Karpas-422 (cell line): Measurements from ENCODE around the gene RAD9A. TPM values are rescaled to one million over a fixed set of nuclear protein-coding genes. Genes with fewer than 3 reads are reported as not detected.

ENCODE experiments used
- DNase-seq: peaks from one replicate; pipeline ENCODE4 v3.0.0-alpha.2; 2015
- H2AFZ ChIP-seq: fragments of 200-600 bp; sonication (generic); 2 replicates; pipeline ENCODE4 v1.6.1; 2014; ENCODE audit warnings: antibody characterized with exemption, low read length, mixed read lengths
- H3K27ac ChIP-seq: fragments of 200-600 bp; sonication (generic); 2 replicates; pipeline ENCODE4 v1.5.1; 2014; ENCODE audit warnings: mild to moderate bottlenecking, low read length, moderate library complexity
- H3K27me3 ChIP-seq: fragments of 200-600 bp; sonication (generic); 2 replicates; pipeline ENCODE4 v1.6.1; 2014; ENCODE audit warnings: low read length, mixed read lengths
- H3K36me3 ChIP-seq: fragments of 200-600 bp; sonication (generic); 2 replicates; pipeline ENCODE4 v1.6.1; 2014; ENCODE audit warnings: low read length, mixed read lengths; ENCODE audit not compliant: insufficient read depth
- H3K4me1 ChIP-seq: fragments of 200-600 bp; sonication (generic); 2 replicates; pipeline ENCODE4 v1.6.1; 2014; ENCODE audit warnings: mild to moderate bottlenecking, low read length, mixed read lengths
- H3K4me2 ChIP-seq: fragments of 200-600 bp; sonication (generic); 2 replicates; pipeline ENCODE4 v1.6.1; 2014; ENCODE audit warnings: low read length, low read depth, mild to moderate bottlenecking; ENCODE audit not compliant: poor library complexity, severe bottlenecking
- H3K4me3 ChIP-seq: fragments of 200-600 bp; sonication (generic); 2 replicates; pipeline ENCODE4 v1.5.1; 2014; ENCODE audit warnings: mild to moderate bottlenecking, antibody characterized with exemption, low read length, mixed read lengths
- H3K79me2 ChIP-seq: fragments of 200-600 bp; sonication (generic); 2 replicates; pipeline ENCODE4 v1.6.1; 2014; ENCODE audit warnings: mild to moderate bottlenecking, low read length, mixed read lengths
- H3K9ac ChIP-seq: fragments of 200-600 bp; sonication (generic); 2 replicates; pipeline ENCODE4 v1.6.0; 2014; ENCODE audit warnings: low read length
- H3K9me2 ChIP-seq: fragments of 200-600 bp; sonication (generic), shearing (Covaris generic); replicated peaks from 2 replicates; pipeline ENCODE4 v1.6.0; 2014; ENCODE audit warnings: mild to moderate bottlenecking, low read length, moderate library complexity; ENCODE audit not compliant: insufficient read depth
- H3K9me3 ChIP-seq: fragments of 300-700, 200-600 bp; sonication (generic); 2 replicates; pipeline ENCODE4 v1.6.1; 2014; ENCODE audit warnings: low read length, mixed read lengths
- H4K20me1 ChIP-seq: fragments of 200-600 bp; sonication (generic); 2 replicates; pipeline ENCODE4 v1.6.1; 2014; ENCODE audit warnings: mild to moderate bottlenecking, antibody characterized with exemption, low read length, low read depth; ENCODE audit not compliant: insufficient read depth
- small RNA-seq: library from RNA; depleted of rRNA; stranded (forward); fragments of <200 nt; gene quantifications from one replicate; pipeline ENCODE3, GENCODE V24; 2014
- total RNA-seq: library from RNA; depleted of rRNA; stranded (reverse); fragments of >200 nt; shearing (Covaris generic); gene quantifications from 2 replicates; pipeline ENCODE4 v1.2.3, GENCODE V29; 2014; ENCODE audit warnings: low replicate concordance; rRNA removed

Gene RAD9A
- total RNA-seq, 1 experiment from 2014 or later = 14.8 TPM

DNA sequence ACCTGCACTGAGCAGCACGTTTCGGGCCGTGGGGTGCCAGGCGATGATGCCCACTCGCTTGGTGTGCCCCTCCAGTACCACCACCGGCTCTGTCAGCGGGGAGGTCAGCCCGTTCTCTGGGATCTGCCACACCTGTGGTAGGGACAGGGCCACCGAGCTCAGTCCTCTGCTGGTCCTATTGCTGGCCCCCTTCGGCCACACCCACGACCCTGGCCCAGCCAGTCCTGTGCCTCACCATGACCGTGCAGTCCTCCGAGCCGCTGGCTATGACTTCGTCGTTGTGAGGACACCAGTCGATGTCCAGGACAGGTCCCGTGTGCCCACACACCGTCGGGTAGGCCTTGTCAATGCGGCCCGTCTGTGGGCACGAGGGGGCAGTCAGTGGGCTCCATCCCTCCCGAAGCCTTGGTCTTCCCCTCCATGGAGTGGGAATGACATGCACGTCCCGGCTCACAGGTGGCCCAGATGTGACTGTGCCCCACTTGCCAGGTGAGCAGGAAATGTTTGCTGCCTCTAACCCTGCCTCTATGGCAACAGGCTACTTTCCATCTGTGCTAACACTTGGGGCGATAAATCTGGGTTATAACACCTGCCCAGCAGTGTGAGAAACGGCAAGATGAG is 50.1 kb downstream of the RAD9A start:
- peak; percentile 73 for DNase-seq

DNA sequence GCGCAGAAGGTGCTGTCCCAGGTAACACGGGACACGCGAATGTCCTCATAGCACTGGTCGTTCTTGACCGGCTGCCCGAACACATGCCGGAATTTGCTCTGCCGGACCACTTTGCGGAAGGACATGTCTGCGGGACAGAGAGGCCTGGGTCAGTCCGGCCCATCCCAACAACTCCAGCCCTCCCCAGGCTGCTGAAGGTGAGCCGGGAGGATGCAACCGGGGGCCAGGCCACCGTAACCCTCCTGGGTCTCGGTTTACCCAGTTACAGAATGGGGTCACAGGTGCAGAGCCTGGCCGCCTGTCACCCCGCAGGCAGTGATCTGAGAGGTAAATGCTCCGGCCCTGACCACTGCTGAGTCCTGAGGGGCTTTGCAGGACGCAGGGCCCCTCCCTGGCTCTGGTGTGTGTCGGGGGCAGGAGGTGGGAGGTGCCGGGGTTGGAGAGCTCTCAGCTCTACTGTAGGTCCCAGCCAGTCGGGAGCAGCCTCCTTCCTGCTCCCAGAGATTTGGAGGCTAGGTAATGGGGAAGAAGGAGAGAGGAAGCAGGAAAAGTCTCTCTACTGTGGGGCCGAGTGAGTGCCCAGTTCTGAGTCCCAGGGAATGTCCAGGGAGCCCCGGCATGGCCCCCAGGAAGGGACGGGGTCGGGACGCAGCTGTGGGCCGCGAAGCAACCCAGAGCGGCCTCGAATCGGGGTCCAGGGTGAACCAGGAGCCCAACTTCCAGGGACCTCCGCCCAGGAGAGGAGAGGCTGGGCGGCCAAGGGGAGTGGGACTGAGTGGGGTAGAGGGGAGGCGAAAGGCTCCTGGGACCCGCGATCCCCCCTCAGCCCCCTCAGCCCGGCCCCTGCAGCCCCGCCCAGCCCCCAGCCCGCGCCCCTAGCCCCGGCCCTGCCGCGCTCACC is 51.0 kb downstream of the RAD9A start:
- H4K20me1 ChIP-seq = no peaks in the 10 kb centered on the region
- no peaks in the 10 kb centered on the region for H3K27me3 ChIP-seq
- peaks cover 10% of the 10 kb centered on the region; the same call in 1 of the 2 replicates for H3K79me2 ChIP-seq
- peak overlapping the region; percentile 71 for H3K4me3 ChIP-seq
- peak overlapping the region; percentile 75 for H3K9ac ChIP-seq
- no peaks in the 10 kb centered on the region for H3K9me2 ChIP-seq
- peaks cover 60% of the 10 kb centered on the region for H3K4me1 ChIP-seq
- no peaks in the 10 kb centered on the region for H3K36me3 ChIP-seq
- H3K9me3 ChIP-seq = no peaks in the 10 kb centered on the region
- no peak overlapping the region for H2AFZ ChIP-seq
- H3K27ac ChIP-seq = peak overlapping the region; percentile 92
- peak; percentile 64 for DNase-seq
- H3K4me2 ChIP-seq = peak overlapping the region; percentile 96

More for the DNA sequence above, 50.1 kb downstream of the RAD9A start:
- no peak overlapping the region for H2AFZ ChIP-seq
- no peaks in the 10 kb centered on the region for H3K9me3 ChIP-seq
- H3K36me3 ChIP-seq = no peaks in the 10 kb centered on the region
- peak overlapping the region; percentile 92; the same call in 1 of the 2 replicates for H3K27ac ChIP-seq
- H3K9me2 ChIP-seq = no peaks in the 10 kb centered on the region
- peaks cover 62% of the 10 kb centered on the region for H3K4me1 ChIP-seq
- no peak overlapping the region for H3K4me2 ChIP-seq
- H3K4me3 ChIP-seq = no peak overlapping the region
- no peaks in the 10 kb centered on the region for H3K27me3 ChIP-seq
- H3K9ac ChIP-seq = no peak overlapping the region
- no peaks in the 10 kb centered on the region for H4K20me1 ChIP-seq
- peaks cover 16% of the 10 kb centered on the region; the same call in 1 of the 2 replicates for H3K79me2 ChIP-seq

DNA sequence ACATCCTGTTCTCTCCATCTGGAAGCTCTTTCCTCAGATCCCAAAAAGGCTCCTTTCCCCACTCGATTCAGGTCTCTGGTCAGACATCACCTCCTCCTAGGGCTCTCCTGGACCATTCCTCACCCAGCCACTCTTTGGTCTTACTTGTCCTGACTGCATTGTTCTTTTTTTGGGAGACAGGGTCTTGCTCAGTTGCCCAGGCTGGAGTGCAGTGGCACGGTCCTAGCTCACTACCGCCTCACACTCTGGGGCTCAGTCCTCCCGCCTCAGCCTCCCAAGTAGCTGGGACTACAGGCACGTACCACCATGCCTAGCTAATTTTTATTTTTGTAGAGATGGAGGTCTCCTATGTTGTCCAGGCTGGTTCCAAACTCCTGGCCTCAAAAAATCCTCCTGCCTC is 53.7 kb downstream of the RAD9A start:
- Histone ChIP-seq H3K27ac (no peak overlapping the region), H3K79me2 (no peaks in the 10 kb centered on the region), H3K9ac (no peak overlapping the region), H2AFZ (no peak overlapping the region), H3K4me2 (peak overlapping the region; percentile 96), H3K4me3 (no peak overlapping the region; the same call in 1 of the 2 replicates), H3K27me3 (no peaks in the 10 kb centered on the region), H3K36me3 (no peaks in the 10 kb centered on the region), H3K9me2 (no peaks in the 10 kb centered on the region), H3K9me3 (no peaks in the 10 kb centered on the region), H3K4me1 (peaks cover 41% of the 10 kb centered on the region), H4K20me1 (no peaks in the 10 kb centered on the region)
- peak; percentile 36 for DNase-seq

Small RNA genes lying within 50 kb of the gene (small RNA-seq; reads per million reads assigned to genes)
- 1.1 reads per million, percentile 31 among the genes with 10 or more reads in this experiment for gene RN7SKP239
- not detected for gene RNU6-1238P

Other genes starting within 250 kb of the RAD9A start
- gene GRK2, start 125.5 kb upstream of the RAD9A start, total RNA-seq = 94.7 and 190 TPM in 2 replicates
- gene ANKRD13D, start 102.7 kb upstream of the RAD9A start, total RNA-seq = 31.3 and 91.8 TPM in 2 replicates
- 0.61 and 0.82 TPM in 2 replicates for gene SSH3, start 88.5 kb upstream of the RAD9A start, total RNA-seq
- 362 and 684 TPM in 2 replicates for gene POLD4, start 38.4 kb upstream of the RAD9A start, total RNA-seq
- gene CLCF1, start 18.4 kb upstream of the RAD9A start, total RNA-seq = 6.4 and 13.9 TPM in 2 replicates
- 218 and 332 TPM in 2 replicates for gene PPP1CA, start 9.9 kb downstream of the RAD9A start, total RNA-seq
- 52.4 and 122 TPM in 2 replicates for gene TBC1D10C, start 12.1 kb downstream of the RAD9A start, total RNA-seq
- 0.18 TPM in 1 of 2 replicates, not detected in the other for gene CARNS1, start 23.7 kb downstream of the RAD9A start, total RNA-seq
- 48.9 and 83.6 TPM in 2 replicates for gene RPS6KB2, start 36.5 kb downstream of the RAD9A start, total RNA-seq
- gene PTPRCAP, start 45.7 kb downstream of the RAD9A start, total RNA-seq = 161 and 348 TPM in 2 replicates
- 15.5 and 40.6 TPM in 2 replicates for gene CORO1B, start 51.5 kb downstream of the RAD9A start, total RNA-seq
- gene GPR152, start 60.7 kb downstream of the RAD9A start, total RNA-seq = not detected in 2 replicates
- 0.29 TPM in 1 of 2 replicates, not detected in the other for gene CABP4, start 63.4 kb downstream of the RAD9A start, total RNA-seq
- 69.7 and 99.7 TPM in 2 replicates for gene TMEM134, start 77.3 kb downstream of the RAD9A start, total RNA-seq
- gene AIP, start 91.0 kb downstream of the RAD9A start, total RNA-seq = 51.8 and 119 TPM in 2 replicates
- gene PITPNM1, start 113.4 kb downstream of the RAD9A start, total RNA-seq = 79.6 and 149 TPM in 2 replicates
- gene CDK2AP2, start 116.2 kb downstream of the RAD9A start, total RNA-seq = 91.5 and 106 TPM in 2 replicates
- gene CABP2, start 131.5 kb downstream of the RAD9A start, total RNA-seq = not detected in 2 replicates
- 1,085 and 1,200 TPM in 2 replicates for gene GSTP1, start 191.8 kb downstream of the RAD9A start, total RNA-seq
- gene NDUFV1, start 214.9 kb downstream of the RAD9A start, total RNA-seq = 145 and 304 TPM in 2 replicates
- gene NUDT8, start 238.0 kb downstream of the RAD9A start, total RNA-seq = 10.4 and 35.4 TPM in 2 replicates
- gene TBX10, start 247.8 kb downstream of the RAD9A start, total RNA-seq = not detected in 2 replicates